RWPE2 (cell line): ENCODE results near the gene PSMD8.

Experiments
- ATAC-seq: fragments of 200-7000 bp; cut with Tn5 transposase; 3 replicates; pipeline ENCODE4 v1.9.1; 2021; ENCODE audit warnings: low read depth
- DNase-seq: peaks from one replicate; pipeline ENCODE4 v3.0.0-alpha.2; 2020; ENCODE audit warnings: low spot score
- H3K27ac ChIP-seq: fragments of 450-650 bp; 2 replicates; pipeline ENCODE4 v1.5.1; 2017; ENCODE audit warnings: mild to moderate bottlenecking; ENCODE audit not compliant: poor library complexity, severe bottlenecking
- H3K27me3 ChIP-seq: fragments of 250-450 bp; sonication (Bioruptor Pico); 2 replicates; pipeline ENCODE4 v1.5.1; 2021; ENCODE audit warnings: mild to moderate bottlenecking, moderate library complexity; ENCODE audit not compliant: insufficient read depth, poor library complexity, severe bottlenecking
- H3K36me3 ChIP-seq: fragments of 250-450 bp; sonication (Bioruptor Pico); 2 replicates; pipeline ENCODE4 v1.5.1; 2020; ENCODE audit warnings: low read depth, mild to moderate bottlenecking, moderate library complexity
- H3K4me1 ChIP-seq: fragments of 250-450 bp; sonication (Bioruptor Pico); 2 replicates; pipeline ENCODE4 v1.5.1; 2021; ENCODE audit warnings: mild to moderate bottlenecking, moderate library complexity; ENCODE audit not compliant: insufficient read depth, poor library complexity, severe bottlenecking
- H3K4me3 ChIP-seq: fragments of 250-450 bp; sonication (Bioruptor Pico); 2 replicates; pipeline ENCODE4 v1.5.1; 2021; ENCODE audit warnings: mild to moderate bottlenecking, moderate library complexity; ENCODE audit not compliant: severe bottlenecking
- H3K9me3 ChIP-seq: fragments of 250-450 bp; sonication (Bioruptor Pico); 2 replicates; pipeline ENCODE4 v1.5.1; 2021; ENCODE audit warnings: mild to moderate bottlenecking, moderate library complexity; ENCODE audit not compliant: severe bottlenecking
- CTCF ChIP-seq: fragments of 450-650 bp; IDR thresholded peaks from one replicate; pipeline ENCODE4 v1.5.1; 2017; ENCODE audit warnings: mild to moderate bottlenecking, moderate library complexity; ENCODE audit not compliant: poor library complexity, severe bottlenecking

Gene PSMD8

DNA sequence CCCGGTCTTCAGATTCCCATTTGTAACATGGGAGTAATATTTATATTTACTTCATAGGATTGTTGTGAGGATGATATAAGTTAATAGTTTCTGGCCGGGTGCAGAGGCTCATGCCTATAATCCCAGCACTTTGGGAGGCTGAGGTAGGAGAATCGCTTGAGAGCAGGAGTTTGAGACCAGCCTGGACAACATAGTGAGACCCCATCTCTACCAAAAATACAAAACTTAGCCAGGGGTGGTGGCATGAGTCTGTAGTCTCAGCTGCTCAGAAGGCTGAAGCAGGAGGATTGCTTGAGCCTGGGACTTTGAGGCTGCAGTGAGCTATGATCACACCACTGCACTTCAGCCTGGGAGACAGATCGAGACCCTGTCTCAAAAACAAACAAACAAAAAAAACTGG, 27.5 kb upstream of the PSMD8 start:
- no peak for DNase-seq

GRCh38 chr19:38350883-38351282, 23.5 kb upstream of the PSMD8 start:
- Histone ChIP-seq H3K9me3 (no peaks in the 10 kb centered on the region), H3K36me3 (no peaks in the 10 kb centered on the region), H3K4me1 (no peaks in the 10 kb centered on the region), H3K27ac (no peak overlapping the region), H3K27me3 (no peaks in the 10 kb centered on the region), H3K4me3 (no peak overlapping the region)
- no peak for DNase-seq
- ATAC-seq = no peak
- TF ChIP-seq CTCF = no peak

More for the DNA sequence above, 27.5 kb upstream of the PSMD8 start:
- Histone ChIP-seq H3K36me3 (no peaks in the 10 kb centered on the region), H3K4me3 (no peak overlapping the region), H3K4me1 (no peaks in the 10 kb centered on the region), H3K27me3 (no peaks in the 10 kb centered on the region), H3K27ac (no peak overlapping the region), H3K9me3 (no peaks in the 10 kb centered on the region)
- no peak for TF ChIP-seq CTCF
- no peak for ATAC-seq

- ATAC-seq = no peak; the same call in 2 of the 3 replicates
- DNase-seq = peak; percentile 36
- no peaks in the 10 kb centered on the region for H3K27me3 ChIP-seq
- no peak for TF ChIP-seq CTCF
- H3K9me3 ChIP-seq = no peaks in the 10 kb centered on the region
- no peak overlapping the region for H3K27ac ChIP-seq
- H3K4me3 ChIP-seq = no peak overlapping the region
- no peaks in the 10 kb centered on the region for H3K36me3 ChIP-seq
- H3K4me1 ChIP-seq = no peaks in the 10 kb centered on the region
These were observed 22.4 kb upstream of the PSMD8 start for GRCh38 chr19:38351865-38352395.

DNA sequence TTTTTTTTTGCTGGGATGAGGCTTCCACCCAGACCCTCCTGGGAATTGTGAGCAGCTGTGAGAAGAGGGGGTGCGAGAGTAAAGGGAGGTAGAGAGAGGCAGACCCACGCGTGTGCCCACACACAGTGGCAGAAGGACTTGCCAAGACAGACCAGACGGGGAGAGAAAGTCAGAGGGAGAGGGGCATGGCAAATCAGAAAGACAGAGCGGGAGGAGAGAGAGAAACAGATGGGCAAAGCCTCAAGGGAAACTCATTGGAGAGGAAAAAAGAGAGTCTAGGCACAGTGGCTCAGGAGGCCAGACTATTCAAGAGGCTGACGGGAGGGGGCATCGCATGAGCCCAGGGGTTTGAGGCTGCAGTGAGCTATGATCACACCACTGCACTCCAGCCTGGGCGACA, 21.8 kb upstream of the PSMD8 start:
- Histone ChIP-seq H3K36me3 (no peaks in the 10 kb centered on the region), H3K9me3 (no peaks in the 10 kb centered on the region), H3K27ac (no peak overlapping the region), H3K27me3 (no peaks in the 10 kb centered on the region), H3K4me3 (no peak overlapping the region), H3K4me1 (no peaks in the 10 kb centered on the region)
- TF ChIP-seq CTCF = no peak
- DNase-seq (no peak), ATAC-seq (no peak)
